ENCODE results near the gene ANKRD17.
A peak's percentile ranks its signal among the peaks of the same experiment; 100 is the strongest.

ANKRD17 gene

GRCh38 chr4:73051625-73052024 is 207.0 kb downstream of the ANKRD17 start:
- no peak for TF ChIP-seq CTCF (conservative IDR thresholded peaks at IDR 0.05; ENCODE audit: low read depth, low read length)
- DNase-seq (ENCODE audit: low read depth), result no peak
- no peak overlapping the region for H3K4me3 ChIP-seq (ENCODE audit: low read depth, low read length)

GRCh38 chr4:73045879-73046278 is 212.7 kb downstream of the ANKRD17 start:
- H3K4me3 ChIP-seq (ENCODE audit: low read depth, low read length), result no peak overlapping the region
- no peak for DNase-seq (ENCODE audit: low read depth)
- no peak for TF ChIP-seq CTCF (conservative IDR thresholded peaks at IDR 0.05; ENCODE audit: low read depth, low read length)

- DNase-seq (ENCODE audit: low read depth), result no peak
- TF ChIP-seq CTCF (conservative IDR thresholded peaks at IDR 0.05; ENCODE audit: low read depth, low read length), result no peak
- H3K4me3 ChIP-seq (ENCODE audit: low read depth, low read length), result no peak overlapping the region
Measured at GRCh38 chr4:73037057-73037456, 221.5 kb downstream of the ANKRD17 start.

- DNase-seq (ENCODE audit: low read depth), result no peak
- no peak overlapping the region for H3K4me3 ChIP-seq (ENCODE audit: low read depth, low read length)
- TF ChIP-seq CTCF (conservative IDR thresholded peaks at IDR 0.05; ENCODE audit: low read depth, low read length), result no peak
Measured at GRCh38 chr4:73036123-73036522, 222.5 kb downstream of the ANKRD17 start.

GRCh38 chr4:73034896-73035295 is 223.7 kb downstream of the ANKRD17 start:
- TF ChIP-seq CTCF (conservative IDR thresholded peaks at IDR 0.05; ENCODE audit: low read depth, low read length), result no peak
- DNase-seq (ENCODE audit: low read depth), result peak; percentile 32
- H3K4me3 ChIP-seq (ENCODE audit: low read depth, low read length), result no peak overlapping the region

GRCh38 chr4:73028621-73029020 is 230.0 kb downstream of the ANKRD17 start:
- no peak for TF ChIP-seq CTCF (conservative IDR thresholded peaks at IDR 0.05; ENCODE audit: low read depth, low read length)
- no peak for DNase-seq (ENCODE audit: low read depth)
- no peak overlapping the region for H3K4me3 ChIP-seq (ENCODE audit: low read depth, low read length)

Data from choroid plexus epithelial cell (primary cell).